ENCODE results near the gene API5.

DNA sequence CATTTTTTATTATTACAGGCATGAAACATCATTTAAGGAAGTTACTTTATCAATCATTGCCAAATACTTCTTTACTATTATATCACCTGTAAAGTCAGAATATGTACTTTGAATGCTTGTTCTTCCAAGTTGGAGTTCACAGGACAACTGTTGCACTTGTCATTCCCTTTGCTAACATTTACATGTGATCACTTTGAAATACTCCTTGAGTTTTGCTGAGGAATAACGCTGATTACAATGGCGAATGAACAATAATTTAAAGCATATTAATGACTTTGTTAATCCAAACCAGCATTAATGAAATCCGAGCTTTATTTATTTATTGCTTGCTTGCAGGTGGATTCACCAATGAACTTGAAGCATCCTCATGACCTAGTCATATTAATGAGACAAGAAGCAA lies 67.1 kb downstream of the API5 start:
- TF ChIP-seq EP300 (IDR thresholded peaks at IDR 0.05), result no peak
- no peak for TF ChIP-seq CTCF (IDR thresholded peaks at IDR 0.05)

Data from ovary (tissue), 3 donors.